ENCODE measurements around the gene PCSK4. TPM values are rescaled to one million over a fixed set of nuclear protein-coding genes. Genes with fewer than 3 reads are reported as not detected.
"Not testable (repeated sequence)": the region's sequence is repeated elsewhere in the genome, so short reads cannot be mapped to it uniquely, and the experiment has no call there.

Gene PCSK4
- total and polyA plus RNA-seq, 9 of the 15 experiments (the other 6 are each of a cell fraction or from before 2014, with no cell fraction given) = 0.01 to 9.1 (median 2.1) TPM; not detected in 1

DNA sequence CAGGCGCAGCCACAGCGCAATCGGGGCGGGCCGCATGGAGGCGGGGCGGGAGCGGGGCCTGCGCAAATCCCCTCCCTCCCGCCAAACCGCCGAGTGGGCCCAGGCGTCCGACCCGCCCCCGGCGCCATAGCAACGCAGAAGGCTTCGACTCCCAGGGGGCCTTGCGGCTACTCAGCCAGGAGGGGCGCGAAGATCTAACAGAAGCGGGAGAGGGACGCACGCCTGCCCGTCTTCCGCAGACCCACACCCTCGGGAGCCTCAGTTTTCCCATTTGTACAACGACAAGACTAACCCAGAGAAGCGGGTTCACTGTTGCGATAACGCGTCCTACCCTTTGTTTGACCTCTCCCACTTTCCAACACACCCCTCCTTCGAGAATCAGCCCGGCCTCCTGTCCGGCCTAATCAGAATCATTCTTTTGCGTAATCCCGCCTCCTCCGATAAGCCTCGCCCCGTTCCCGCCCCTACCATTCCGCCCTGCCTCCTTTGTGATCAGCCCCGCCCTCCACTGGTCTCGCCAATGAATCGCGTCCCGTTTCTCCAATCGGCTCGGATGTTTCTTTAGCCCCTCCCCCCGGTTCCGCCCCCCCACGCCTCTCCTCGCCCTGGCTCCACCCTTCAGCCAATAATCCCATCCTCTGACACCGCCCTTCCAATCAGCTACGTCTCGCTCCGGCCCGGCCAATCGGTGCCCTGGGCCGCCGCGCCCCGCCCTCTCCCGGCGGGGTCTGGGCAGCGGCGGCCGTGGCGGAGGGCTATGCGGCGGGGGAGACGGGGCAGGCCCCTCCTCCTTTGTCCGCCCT lies at the start of gene PCSK4 (continued):
- TF ChIP-seq SMAD2 (IDR thresholded peaks at IDR 0.05; ENCODE audit: low read depth, low read length) (no peak), MAFK (IDR thresholded peaks at IDR 0.05; ENCODE audit: low read length) (no peak), SIX5 (IDR thresholded peaks at IDR 0.05; ENCODE audit: borderline replicate concordance in 1 of 2, insufficient read depth in 1 of 2, low read depth in 1 of 2, low read length in 2 of 2) (no peak), TEAD2 (tag; IDR thresholded peaks at IDR 0.05) (no peak), ZNF263 (CRISPR knock-in tag; IDR thresholded peaks at IDR 0.05; ENCODE audit: borderline replicate concordance) (0 out of 2 replicates have a peak, but pooled peaks have one; percentile 35), CTBP1 (IDR thresholded peaks at IDR 0.05; ENCODE audit: borderline replicate concordance) (no peak)
- TF ChIP-seq, protein P1, sequence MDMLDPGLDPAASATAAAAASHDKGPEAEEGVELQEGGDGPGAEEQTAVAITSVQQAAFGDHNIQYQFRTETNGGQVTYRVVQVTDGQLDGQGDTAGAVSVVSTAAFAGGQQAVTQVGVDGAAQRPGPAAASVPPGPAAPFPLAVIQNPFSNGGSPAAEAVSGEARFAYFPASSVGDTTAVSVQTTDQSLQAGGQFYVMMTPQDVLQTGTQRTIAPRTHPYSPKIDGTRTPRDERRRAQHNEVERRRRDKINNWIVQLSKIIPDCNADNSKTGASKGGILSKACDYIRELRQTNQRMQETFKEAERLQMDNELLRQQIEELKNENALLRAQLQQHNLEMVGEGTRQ (CRISPR knock-in tag; IDR thresholded peaks at IDR 0.05) = no peak
- TF ChIP-seq, protein P2, sequence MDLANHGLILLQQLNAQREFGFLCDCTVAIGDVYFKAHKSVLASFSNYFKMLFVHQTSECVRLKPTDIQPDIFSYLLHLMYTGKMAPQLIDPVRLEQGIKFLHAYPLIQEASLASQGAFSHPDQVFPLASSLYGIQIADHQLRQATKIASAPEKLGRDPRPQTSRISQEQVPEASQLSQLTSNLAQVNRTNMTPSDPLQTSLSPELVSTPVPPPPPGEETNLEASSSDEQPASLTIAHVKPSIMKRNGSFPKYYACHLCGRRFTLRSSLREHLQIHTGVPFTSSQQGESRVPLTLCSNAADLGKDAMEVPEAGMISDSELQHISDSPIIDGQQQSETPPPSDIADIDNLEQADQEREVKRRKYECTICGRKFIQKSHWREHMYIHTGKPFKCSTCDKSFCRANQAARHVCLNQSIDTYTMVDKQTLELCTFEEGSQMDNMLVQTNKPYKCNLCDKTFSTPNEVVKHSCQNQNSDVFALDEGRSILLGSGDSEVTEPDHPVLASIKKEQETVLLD (IDR thresholded peaks at IDR 0.05) = no peak

DNA sequence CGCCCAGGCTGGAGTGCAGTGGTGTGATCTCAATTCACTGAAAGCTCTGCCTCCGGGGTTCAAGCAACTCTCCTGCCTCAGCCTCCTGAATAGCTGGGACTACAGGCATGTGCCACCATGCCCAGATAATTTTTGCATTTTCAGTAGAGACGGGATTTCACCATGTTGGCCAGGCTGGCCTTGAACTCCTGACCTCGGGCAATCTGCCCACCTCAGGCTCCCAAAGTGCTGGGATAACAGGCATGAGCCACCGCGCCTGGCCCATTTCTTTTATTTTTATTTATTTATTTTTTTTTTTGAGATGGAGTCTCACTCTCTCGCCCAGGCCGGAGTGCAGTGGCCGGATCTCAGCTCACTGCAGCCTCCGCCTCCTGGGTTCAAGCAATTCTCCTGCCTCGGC lies 49.6 kb upstream of the PCSK4 start:
- BruUV-seq (replicated peaks); H3K27me3 ChIP-seq (ENCODE audit: control insufficient read depth in 2 of 2, insufficient read depth in 2 of 2, low read length in 2 of 2); H3K36me3 ChIP-seq (ENCODE audit: control insufficient read depth, insufficient read depth, low read length); H3K9me3 ChIP-seq (replicated peaks; ENCODE audit: control insufficient read depth, insufficient read depth, low read depth, low read length); H3K9me1 ChIP-seq (ENCODE audit: control insufficient read depth, insufficient read depth, low read length); H4K20me1 ChIP-seq (replicated peaks; ENCODE audit: control insufficient read depth, insufficient read depth, low read length); H3K4me2 ChIP-seq (ENCODE audit: insufficient read depth, low read length); H3K79me2 ChIP-seq (ENCODE audit: control insufficient read depth, insufficient read depth, low read length); FAIRE-seq; CTCF ChIA-PET (ENCODE audit: low intra/inter-chr PET ratio); DNase-seq (ENCODE audit: extremely low read depth in 1 of 4, low spot score in 3 of 4); H2AFZ ChIP-seq (ENCODE audit: low read depth, low read length); H3K27ac ChIP-seq (ENCODE audit: extremely low read depth, low read depth, low read length); ATAC-seq; H3K4me3 ChIP-seq; H3K9ac ChIP-seq (ENCODE audit: insufficient read depth in 1 of 2, low read depth in 2 of 2, low read length in 2 of 2): not testable (repeated sequence)
- in situ Hi-C loops (cut with MboI) = loop anchor here (10.0 kb wide), 1 partner anchor 225 kb away; no protein-coding TSS in a partner anchor
- WGBS (ENCODE audit: insufficient coverage, low coverage, missing lambda C conversion rate) = 79% methylated on average over 10 of the region's 11 CpGs
- POLR2A ChIA-PET = interaction anchor here (0.6 kb wide), 1 partner anchor 29 kb away, joined by 3 read pairs; no protein-coding TSS in a partner anchor
- peaks cover 8 to 21% of the 10 kb centered on the region in 2 experiments for H3K4me1 ChIP-seq (replicated peaks in 1 of 2; ENCODE audit: control insufficient read depth in 2 of 2, insufficient read depth in 2 of 2, low read length in 2 of 2)
- intact Hi-C loops (cut with micrococcal nuclease) = loop anchor here (10.0 kb wide), 2 partner anchors 65 to 225 kb away; partner anchors contain the start of gene UQCR11
